Right renal cortex interstitium (tissue), 3 donors: ENCODE data around the gene MMP23B. TPM values are rescaled to one million over a fixed set of nuclear protein-coding genes. Genes with fewer than 3 reads are reported as not detected.
"Not testable (repeated sequence)": the region's sequence is repeated elsewhere in the genome, so short reads cannot be mapped to it uniquely, and the experiment has no call there.

Source experiments
- DNase-seq, 3 donors: peaks; one replicate each; pipeline ENCODE4 v3.0.0-alpha.2; 2013; ENCODE audit warnings: low read depth in 3 of 3, low spot score in 2 of 3
- polyA plus RNA-seq, 3 donors: library from polyadenylated mRNA; unstranded; fragments of 120-200 nt; gene quantifications; one replicate each; pipeline ENCODE4 v1.2.1, GENCODE V29; 2013; ENCODE audit not compliant: insufficient read length in 3 of 3

The MMP23B gene
- polyA plus RNA-seq, 3 donors: 13.4 to 15.6 (median 15.2) TPM

- DNase-seq: no peak
Measured at GRCh38 chr1:1629430-1630190, 2.4 kb upstream of the MMP23B start.

GRCh38 chr1:1630191-1630964, 1.6 kb upstream of the MMP23B start:
- DNase-seq: peak in 1 of 3 donors; percentile 61

GRCh38 chr1:1630965-1631781, 800 bp upstream of the MMP23B start:
- DNase-seq: peak in 1 of 3 donors; percentile 53

GRCh38 chr1:1633409-1633808, 1.4 kb downstream of the MMP23B start:
- DNase-seq: not testable (repeated sequence)

GRCh38 chr1:1634613-1635012, 2.6 kb downstream of the MMP23B start:
- DNase-seq: not testable (repeated sequence)

GRCh38 chr1:1636621-1637478, 4.9 kb downstream of the MMP23B start:
- not testable (repeated sequence) for DNase-seq

GRCh38 chr1:1637479-1637875, 5.5 kb downstream of the MMP23B start:
- not testable (repeated sequence) for DNase-seq

- DNase-seq: not testable (repeated sequence)
Measured at GRCh38 chr1:1638528-1638927, 6.6 kb downstream of the MMP23B start.

- DNase-seq: not testable (repeated sequence)
Measured at GRCh38 chr1:1639368-1639767, 7.4 kb downstream of the MMP23B start.

- DNase-seq: not testable (repeated sequence)
Measured at GRCh38 chr1:1640081-1640480, 8.1 kb downstream of the MMP23B start.

GRCh38 chr1:1640711-1641461, 8.9 kb downstream of the MMP23B start:
- not testable (repeated sequence) for DNase-seq

GRCh38 chr1:1646326-1646725, 14.4 kb downstream of the MMP23B start:
- DNase-seq: not testable (repeated sequence)

- not testable (repeated sequence) for DNase-seq
Measured at GRCh38 chr1:1647567-1648241, 15.7 kb downstream of the MMP23B start.

GRCh38 chr1:1648265-1648664, 16.3 kb downstream of the MMP23B start:
- not testable (repeated sequence) for DNase-seq

GRCh38 chr1:1658583-1659549, 26.9 kb downstream of the MMP23B start, which contains the start of gene CDK11B:
Gene CDK11B, minus strand, starts transcription at chr1:1659004. Its CDS starts 1,519 bp downstream, at chr1:1657485.
- peak; percentile 84 to 92 (median 88) for DNase-seq

- not testable (repeated sequence) for DNase-seq
Measured at GRCh38 chr1:1662392-1662791, 30.4 kb downstream of the MMP23B start.

- DNase-seq: not testable (repeated sequence)
Measured at GRCh38 chr1:1662830-1663560, 31.0 kb downstream of the MMP23B start.
